ENCODE data around the gene DCLK2.

DCLK2 gene

DNA sequence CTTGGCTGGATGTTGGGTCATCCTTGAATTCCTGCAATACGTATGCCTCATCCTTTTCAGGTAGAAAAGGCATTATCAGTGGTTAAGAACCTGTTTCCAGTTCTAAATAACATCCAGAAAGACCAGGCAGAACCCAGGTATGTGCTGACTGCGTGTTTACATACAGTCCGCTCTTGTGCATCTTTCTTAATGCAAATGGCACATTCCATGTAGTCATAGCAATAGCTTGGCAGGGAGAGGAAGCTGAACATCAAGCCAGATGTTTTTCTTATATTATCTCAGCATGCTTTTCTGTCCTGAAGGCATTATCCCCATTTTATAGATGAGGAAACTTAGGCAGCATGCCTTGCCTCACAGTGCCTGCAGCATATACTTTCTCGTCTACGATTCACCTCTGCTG is 2.1 kb downstream of the DCLK2 start:
- DNase-seq = peak; percentile 41
- Histone ChIP-seq H2BK15ac (ENCODE audit: low read depth, poor library complexity, severe bottlenecking) (no peak overlapping the region), H3K27ac (ENCODE audit: low read length, poor library complexity, severe bottlenecking) (no peak overlapping the region), H4K8ac (ENCODE audit: low read length) (no peak overlapping the region), H3K4me3 (ENCODE audit: insufficient read depth in 1 of 2, low read depth in 1 of 2, low read length in 2 of 2) (no peak overlapping the region), H2AFZ (ENCODE audit: low read depth, low read length) (no peak overlapping the region), H2BK5ac (ENCODE audit: low read depth, low read length, poor library complexity, severe bottlenecking) (no peak overlapping the region), H2AK5ac (ENCODE audit: low read length, severe bottlenecking) (no peak overlapping the region), H3K4me2 (ENCODE audit: low read length, poor library complexity, severe bottlenecking) (no peak overlapping the region), H3K79me1 (replicated peaks; ENCODE audit: low read length, poor library complexity, severe bottlenecking) (peaks cover 27% of the 10 kb centered on the region), H3K18ac (ENCODE audit: low read depth in 1 of 2, low read length in 2 of 2) (no peak overlapping the region), H3K4ac (ENCODE audit: low read depth in 1 of 2, low read length in 2 of 2) (no peak overlapping the region), H3K9ac (ENCODE audit: low read length) (no peak overlapping the region), H3K14ac (ENCODE audit: low read length in 2 of 2) (no peak overlapping the region), H3K27me3 (ENCODE audit: control insufficient read depth in 1 of 2, insufficient read depth in 1 of 2, low read length in 2 of 2) (no peaks in the 10 kb centered on the region), H2BK120ac (ENCODE audit: low read depth, low read length) (no peak overlapping the region), H3K23ac (ENCODE audit: low read length in 2 of 2) (no peak overlapping the region), H2BK12ac (ENCODE audit: low read length in 2 of 2) (no peak overlapping the region), H3K9me3 (ENCODE audit: control insufficient read depth, low read length) (no peaks in the 10 kb centered on the region), H3K4me1 (ENCODE audit: control insufficient read depth, insufficient read depth, low read depth, low read length) (peaks cover 13% of the 10 kb centered on the region), H3K36me3 (ENCODE audit: control insufficient read depth in 1 of 2, insufficient read depth in 2 of 2, low read depth in 1 of 2, low read length in 2 of 2) (no peaks in the 10 kb centered on the region), H4K91ac (ENCODE audit: low read length) (no peak overlapping the region)
- 66% methylated on average over 5 of the region's 5 CpGs for WGBS

GRCh38 chr4:150080875-150081274 is 2.6 kb downstream of the DCLK2 start:
- no peaks in the 10 kb centered on the region for H3K27me3 ChIP-seq (ENCODE audit: control insufficient read depth in 1 of 2, insufficient read depth in 1 of 2, low read length in 2 of 2)
- H3K4me1 ChIP-seq (ENCODE audit: control insufficient read depth, insufficient read depth, low read depth, low read length) = peaks cover 13% of the 10 kb centered on the region
- H3K27ac ChIP-seq (ENCODE audit: low read length, poor library complexity, severe bottlenecking) = no peak overlapping the region
- H3K79me1 ChIP-seq (replicated peaks; ENCODE audit: low read length, poor library complexity, severe bottlenecking) = peaks cover 33% of the 10 kb centered on the region
- no CpG with 5 or more reads among the region's 1 CpG for WGBS
- DNase-seq = peak; percentile 28
- H2BK12ac ChIP-seq (ENCODE audit: low read length in 2 of 2) = no peak overlapping the region
- no peak overlapping the region for H3K23ac ChIP-seq (ENCODE audit: low read length in 2 of 2)
- H3K4me2 ChIP-seq (ENCODE audit: low read length, poor library complexity, severe bottlenecking) = no peak overlapping the region
- no peak overlapping the region for H2AFZ ChIP-seq (ENCODE audit: low read depth, low read length)
- H4K91ac ChIP-seq (ENCODE audit: low read length) = no peak overlapping the region
- no peak overlapping the region for H3K9ac ChIP-seq (ENCODE audit: low read length)
- H3K9me3 ChIP-seq (ENCODE audit: control insufficient read depth, low read length) = no peaks in the 10 kb centered on the region
- H2BK5ac ChIP-seq (ENCODE audit: low read depth, low read length, poor library complexity, severe bottlenecking) = no peak overlapping the region
- no peak overlapping the region for H3K18ac ChIP-seq (ENCODE audit: low read depth in 1 of 2, low read length in 2 of 2)
- H3K14ac ChIP-seq (ENCODE audit: low read length in 2 of 2) = no peak overlapping the region
- no peak overlapping the region for H2BK15ac ChIP-seq (ENCODE audit: low read depth, poor library complexity, severe bottlenecking)
- H2BK120ac ChIP-seq (ENCODE audit: low read depth, low read length) = no peak overlapping the region
- no peak overlapping the region for H2AK5ac ChIP-seq (ENCODE audit: low read length, severe bottlenecking)
- no peak overlapping the region for H3K4ac ChIP-seq (ENCODE audit: low read depth in 1 of 2, low read length in 2 of 2)
- no peaks in the 10 kb centered on the region for H3K36me3 ChIP-seq (ENCODE audit: control insufficient read depth in 1 of 2, insufficient read depth in 2 of 2, low read depth in 1 of 2, low read length in 2 of 2)
- no peak overlapping the region for H3K4me3 ChIP-seq (ENCODE audit: insufficient read depth in 1 of 2, low read depth in 1 of 2, low read length in 2 of 2)
- no peak overlapping the region for H4K8ac ChIP-seq (ENCODE audit: low read length)

GRCh38 chr4:150082241-150082640 is 4.0 kb downstream of the DCLK2 start:
- Histone ChIP-seq H3K14ac (ENCODE audit: low read length in 2 of 2) (no peak overlapping the region), H2BK5ac (ENCODE audit: low read depth, low read length, poor library complexity, severe bottlenecking) (no peak overlapping the region), H3K23ac (ENCODE audit: low read length in 2 of 2) (no peak overlapping the region), H2BK12ac (ENCODE audit: low read length in 2 of 2) (no peak overlapping the region), H3K36me3 (ENCODE audit: control insufficient read depth in 1 of 2, insufficient read depth in 2 of 2, low read depth in 1 of 2, low read length in 2 of 2) (no peaks in the 10 kb centered on the region), H3K4me2 (ENCODE audit: low read length, poor library complexity, severe bottlenecking) (no peak overlapping the region), H3K79me1 (replicated peaks; ENCODE audit: low read length, poor library complexity, severe bottlenecking) (peaks cover 34% of the 10 kb centered on the region), H3K18ac (ENCODE audit: low read depth in 1 of 2, low read length in 2 of 2) (no peak overlapping the region), H4K91ac (ENCODE audit: low read length) (no peak overlapping the region), H2BK120ac (ENCODE audit: low read depth, low read length) (no peak overlapping the region), H3K4ac (ENCODE audit: low read depth in 1 of 2, low read length in 2 of 2) (no peak overlapping the region), H4K8ac (ENCODE audit: low read length) (no peak overlapping the region), H3K9ac (ENCODE audit: low read length) (no peak overlapping the region), H3K27ac (ENCODE audit: low read length, poor library complexity, severe bottlenecking) (no peak overlapping the region), H3K27me3 (ENCODE audit: control insufficient read depth in 1 of 2, insufficient read depth in 1 of 2, low read length in 2 of 2) (no peaks in the 10 kb centered on the region), H3K4me1 (ENCODE audit: control insufficient read depth, insufficient read depth, low read depth, low read length) (peaks cover 11% of the 10 kb centered on the region), H3K4me3 (ENCODE audit: insufficient read depth in 1 of 2, low read depth in 1 of 2, low read length in 2 of 2) (no peak overlapping the region), H2BK15ac (ENCODE audit: low read depth, poor library complexity, severe bottlenecking) (no peak overlapping the region), H2AFZ (ENCODE audit: low read depth, low read length) (no peak overlapping the region), H2AK5ac (ENCODE audit: low read length, severe bottlenecking) (no peak overlapping the region), H3K9me3 (ENCODE audit: control insufficient read depth, low read length) (no peaks in the 10 kb centered on the region)
- no peak for DNase-seq
- WGBS = no CpG with 5 or more reads among the region's 1 CpG

DNA sequence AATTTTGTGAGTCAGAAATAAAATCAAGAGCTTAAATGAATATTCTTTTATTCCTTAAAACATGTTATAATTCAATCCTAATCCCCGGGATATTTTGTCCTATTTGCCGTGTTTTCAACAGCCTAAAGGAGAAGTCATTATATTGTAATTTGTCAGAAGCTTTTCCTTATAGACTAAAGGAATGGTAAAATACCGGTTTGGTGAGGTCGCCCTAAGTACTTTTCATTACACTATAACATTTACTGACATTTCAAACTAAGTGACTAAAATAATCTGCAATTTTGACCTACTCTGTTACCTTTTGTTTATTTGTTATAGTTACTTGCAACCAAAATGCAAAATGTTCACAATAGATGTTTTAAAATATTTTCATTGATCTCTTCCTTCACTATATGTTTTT is 8.8 kb downstream of the DCLK2 start:
- no peak overlapping the region for H2BK120ac ChIP-seq (ENCODE audit: low read depth, low read length)
- H3K4me3 ChIP-seq (ENCODE audit: insufficient read depth in 1 of 2, low read depth in 1 of 2, low read length in 2 of 2) = no peak overlapping the region
- no peaks in the 10 kb centered on the region for H3K27me3 ChIP-seq (ENCODE audit: control insufficient read depth in 1 of 2, insufficient read depth in 1 of 2, low read length in 2 of 2)
- H2AFZ ChIP-seq (ENCODE audit: low read depth, low read length) = no peak overlapping the region
- no peak for DNase-seq
- no peak overlapping the region for H4K91ac ChIP-seq (ENCODE audit: low read length)
- no peaks in the 10 kb centered on the region for H3K36me3 ChIP-seq (ENCODE audit: control insufficient read depth in 1 of 2, insufficient read depth in 2 of 2, low read depth in 1 of 2, low read length in 2 of 2)
- no peak overlapping the region for H3K9ac ChIP-seq (ENCODE audit: low read length)
- H3K23ac ChIP-seq (ENCODE audit: low read length in 2 of 2) = no peak overlapping the region
- WGBS = no CpG with 5 or more reads among the region's 4 CpGs
- no peak overlapping the region for H3K18ac ChIP-seq (ENCODE audit: low read depth in 1 of 2, low read length in 2 of 2)
- no peaks in the 10 kb centered on the region for H3K4me1 ChIP-seq (ENCODE audit: control insufficient read depth, insufficient read depth, low read depth, low read length)
- no peak overlapping the region for H3K27ac ChIP-seq (ENCODE audit: low read length, poor library complexity, severe bottlenecking)
- H3K4me2 ChIP-seq (ENCODE audit: low read length, poor library complexity, severe bottlenecking) = no peak overlapping the region
- no peak overlapping the region for H3K14ac ChIP-seq (ENCODE audit: low read length in 2 of 2)
- no peak overlapping the region for H4K8ac ChIP-seq (ENCODE audit: low read length)
- H2AK5ac ChIP-seq (ENCODE audit: low read length, severe bottlenecking) = no peak overlapping the region
- no peaks in the 10 kb centered on the region for H3K9me3 ChIP-seq (ENCODE audit: control insufficient read depth, low read length)
- no peak overlapping the region for H2BK15ac ChIP-seq (ENCODE audit: low read depth, poor library complexity, severe bottlenecking)
- no peak overlapping the region for H2BK5ac ChIP-seq (ENCODE audit: low read depth, low read length, poor library complexity, severe bottlenecking)
- H2BK12ac ChIP-seq (ENCODE audit: low read length in 2 of 2) = no peak overlapping the region
- H3K4ac ChIP-seq (ENCODE audit: low read depth in 1 of 2, low read length in 2 of 2) = no peak overlapping the region
- peaks cover 31% of the 10 kb centered on the region for H3K79me1 ChIP-seq (replicated peaks; ENCODE audit: low read length, poor library complexity, severe bottlenecking)
